ENCODE data around the gene FAM47E.

Gene FAM47E

GRCh38 chr4:76260571-76260970 is 9.1 kb downstream of the FAM47E start:
- TF ChIP-seq EZH2phosphoT487 (IDR thresholded peaks at IDR 0.05; ENCODE audit: borderline replicate concordance) (no peak), CTCF (conservative IDR thresholded peaks at IDR 0.05; ENCODE audit: low read length) (no peak)
- Histone ChIP-seq H3K4me3 (ENCODE audit: low read length, poor library complexity, severe bottlenecking) (no peak overlapping the region), H3K4me2 (ENCODE audit: low read depth, low read length, poor library complexity, severe bottlenecking) (no peak overlapping the region)

GRCh38 chr4:76265631-76266218 is 14.2 kb downstream of the FAM47E start:
- no peaks in the 10 kb centered on the region for H3F3A ChIP-seq (ENCODE audit: low read depth)
- H2AFZ ChIP-seq (ENCODE audit: low read length), result no peak overlapping the region
- H3K4me1 ChIP-seq (ENCODE audit: insufficient read depth, low read length, poor library complexity, severe bottlenecking), result no peaks in the 10 kb centered on the region
- H3K9ac ChIP-seq (ENCODE audit: low read depth, low read length, poor library complexity, severe bottlenecking), result no peak overlapping the region
- H3K9me2 ChIP-seq (replicated peaks; ENCODE audit: low read depth, low read length), result no peaks in the 10 kb centered on the region
- H3K4me3 ChIP-seq (ENCODE audit: low read length, poor library complexity, severe bottlenecking), result no peak overlapping the region
- H3K79me2 ChIP-seq (ENCODE audit: insufficient read depth, low read length), result no peaks in the 10 kb centered on the region
- no peak overlapping the region for H3K4me2 ChIP-seq (ENCODE audit: low read depth, low read length, poor library complexity, severe bottlenecking)
- no peaks in the 10 kb centered on the region for H3K9me3 ChIP-seq (ENCODE audit: insufficient read depth, low read depth, low read length)
- TF ChIP-seq CTCF (conservative IDR thresholded peaks at IDR 0.05; ENCODE audit: low read length), result no peak
- no peak for TF ChIP-seq EZH2phosphoT487 (IDR thresholded peaks at IDR 0.05; ENCODE audit: borderline replicate concordance)
- no peaks in the 10 kb centered on the region for H3K36me3 ChIP-seq (ENCODE audit: insufficient read depth, low read length)
- no peaks in the 10 kb centered on the region for H3K27me3 ChIP-seq (ENCODE audit: insufficient read depth, low read length, poor library complexity, severe bottlenecking)
- H4K20me1 ChIP-seq (ENCODE audit: insufficient read depth, low read length, poor library complexity, severe bottlenecking), result no peaks in the 10 kb centered on the region

More at GRCh38 chr4:76260571-76260970, 9.1 kb downstream of the FAM47E start:
- Histone ChIP-seq H3K4me1 (ENCODE audit: insufficient read depth, low read length, poor library complexity, severe bottlenecking) (no peaks in the 10 kb centered on the region), H3K9me2 (replicated peaks; ENCODE audit: low read depth, low read length) (no peaks in the 10 kb centered on the region), H3F3A (ENCODE audit: low read depth) (no peaks in the 10 kb centered on the region), H3K27me3 (ENCODE audit: insufficient read depth, low read length, poor library complexity, severe bottlenecking) (no peaks in the 10 kb centered on the region), H3K36me3 (ENCODE audit: insufficient read depth, low read length) (no peaks in the 10 kb centered on the region), H3K79me2 (ENCODE audit: insufficient read depth, low read length) (no peaks in the 10 kb centered on the region), H2AFZ (ENCODE audit: low read length) (no peak overlapping the region), H3K9me3 (ENCODE audit: insufficient read depth, low read depth, low read length) (no peaks in the 10 kb centered on the region), H4K20me1 (ENCODE audit: insufficient read depth, low read length, poor library complexity, severe bottlenecking) (no peaks in the 10 kb centered on the region), H3K9ac (ENCODE audit: low read depth, low read length, poor library complexity, severe bottlenecking) (no peak overlapping the region)

- Histone ChIP-seq H3K79me2 (ENCODE audit: insufficient read depth, low read length) (no peaks in the 10 kb centered on the region), H3K9ac (ENCODE audit: low read depth, low read length, poor library complexity, severe bottlenecking) (no peak overlapping the region), H3K27me3 (ENCODE audit: insufficient read depth, low read length, poor library complexity, severe bottlenecking) (no peaks in the 10 kb centered on the region), H3K4me1 (ENCODE audit: insufficient read depth, low read length, poor library complexity, severe bottlenecking) (no peaks in the 10 kb centered on the region), H3K4me3 (ENCODE audit: low read length, poor library complexity, severe bottlenecking) (no peak overlapping the region), H3F3A (ENCODE audit: low read depth) (no peaks in the 10 kb centered on the region), H4K20me1 (ENCODE audit: insufficient read depth, low read length, poor library complexity, severe bottlenecking) (no peaks in the 10 kb centered on the region), H3K9me2 (replicated peaks; ENCODE audit: low read depth, low read length) (no peaks in the 10 kb centered on the region), H3K4me2 (ENCODE audit: low read depth, low read length, poor library complexity, severe bottlenecking) (no peak overlapping the region), H3K9me3 (ENCODE audit: insufficient read depth, low read depth, low read length) (no peaks in the 10 kb centered on the region), H2AFZ (ENCODE audit: low read length) (no peak overlapping the region), H3K36me3 (ENCODE audit: insufficient read depth, low read length) (no peaks in the 10 kb centered on the region)
- TF ChIP-seq EZH2phosphoT487 (IDR thresholded peaks at IDR 0.05; ENCODE audit: borderline replicate concordance) (no peak), CTCF (conservative IDR thresholded peaks at IDR 0.05; ENCODE audit: low read length) (no peak)
Measured at GRCh38 chr4:76266627-76267026, 15.1 kb downstream of the FAM47E start.
